PFSK-1 (cell line): ENCODE measurements around the gene PDAP1.

Experiments
- FOXP2 ChIP-seq: optimal IDR thresholded peaks from 2 replicates; pipeline ENCODE3; 2011; ENCODE audit warnings: borderline replicate concordance, control low read depth, inconsistent platforms; ENCODE audit not compliant: insufficient read depth; ENCODE audit errors: extremely low read length, extremely low read depth
- POLR2AphosphoS5 ChIP-seq: IDR thresholded peaks from 2 replicates; pipeline ENCODE4 v1.6.1; 2012; ENCODE audit warnings: low read depth, mild to moderate bottlenecking, control low read depth, low read length, moderate library complexity
- SIN3A ChIP-seq: IDR thresholded peaks from 2 replicates; pipeline ENCODE4 v1.6.1; 2012; ENCODE audit warnings: mild to moderate bottlenecking, low read length, moderate library complexity, borderline replicate concordance; ENCODE audit not compliant: insufficient read depth
- TAF1 ChIP-seq: IDR thresholded peaks from 2 replicates; pipeline ENCODE4 v1.6.1; 2012; ENCODE audit warnings: low read length, control low read depth, borderline replicate concordance; ENCODE audit not compliant: insufficient read depth
- TF ChIP-seq, protein P1 (sequence below), 2 experiments: IDR thresholded peaks; 2 replicates each; pipeline versions ENCODE4 v1.6.1 to v1.8.0; 2011 to 2012; ENCODE audit warnings: low read depth in 2 of 2, low read length in 2 of 2, control low read depth in 1 of 2, inconsistent platforms in 1 of 2, mild to moderate bottlenecking in 1 of 2, moderate library complexity in 1 of 2; ENCODE audit not compliant: insufficient read depth in 1 of 2

Gene PDAP1

DNA sequence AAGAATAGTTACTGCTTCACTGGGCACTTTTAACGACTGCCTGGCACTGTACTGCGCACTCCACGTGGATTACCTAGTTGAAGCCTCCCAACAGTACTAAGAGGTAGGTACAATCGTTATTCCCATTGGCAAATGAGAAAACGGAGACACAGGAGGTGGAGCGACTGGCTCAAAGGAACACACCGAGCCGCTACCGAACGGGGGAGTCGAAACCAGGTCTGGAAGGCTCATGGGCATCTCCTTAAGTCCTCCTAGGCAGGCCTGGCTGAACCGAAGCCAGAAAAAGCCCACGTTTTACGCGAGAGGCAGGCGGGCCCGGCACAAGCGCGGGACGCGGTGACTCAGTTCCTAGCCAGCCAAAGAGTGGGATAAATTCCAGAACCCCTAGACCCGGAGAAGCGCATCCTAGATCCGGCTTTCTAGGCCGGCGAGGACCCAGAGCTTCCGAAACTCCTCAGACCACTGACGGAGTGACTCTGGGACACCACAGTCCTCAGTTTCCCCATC, 472 bp downstream of the PDAP1 start:
- TF ChIP-seq POLR2AphosphoS5 (no peak; the same call in 1 of the 2 replicates), SIN3A (peak; percentile 34; the same call in 1 of the 2 replicates)

DNA sequence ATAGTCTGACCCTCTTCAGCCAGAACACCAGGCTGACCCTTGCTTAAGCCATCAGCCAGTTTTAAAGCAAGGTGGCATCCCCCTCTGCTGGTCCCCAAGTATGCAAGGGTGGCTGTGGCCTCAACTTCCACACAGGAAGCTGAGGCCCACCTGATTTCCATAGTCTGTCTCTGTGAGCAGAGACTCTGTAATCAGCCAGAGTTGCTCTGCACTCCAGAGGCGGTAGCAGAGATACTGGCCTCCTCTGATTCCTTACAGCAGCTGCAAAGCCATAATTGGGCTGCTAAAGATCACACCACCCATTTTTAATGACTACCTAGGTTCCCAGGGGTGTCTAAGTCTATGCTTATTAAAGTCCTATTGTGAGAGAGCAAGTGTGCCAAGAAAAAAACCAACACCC, 1.8 kb downstream of the PDAP1 start:
- TF ChIP-seq SIN3A (no peak), POLR2AphosphoS5 (no peak), TAF1 (no peak), FOXP2 (no peak)
- TF ChIP-seq, protein P1, sequence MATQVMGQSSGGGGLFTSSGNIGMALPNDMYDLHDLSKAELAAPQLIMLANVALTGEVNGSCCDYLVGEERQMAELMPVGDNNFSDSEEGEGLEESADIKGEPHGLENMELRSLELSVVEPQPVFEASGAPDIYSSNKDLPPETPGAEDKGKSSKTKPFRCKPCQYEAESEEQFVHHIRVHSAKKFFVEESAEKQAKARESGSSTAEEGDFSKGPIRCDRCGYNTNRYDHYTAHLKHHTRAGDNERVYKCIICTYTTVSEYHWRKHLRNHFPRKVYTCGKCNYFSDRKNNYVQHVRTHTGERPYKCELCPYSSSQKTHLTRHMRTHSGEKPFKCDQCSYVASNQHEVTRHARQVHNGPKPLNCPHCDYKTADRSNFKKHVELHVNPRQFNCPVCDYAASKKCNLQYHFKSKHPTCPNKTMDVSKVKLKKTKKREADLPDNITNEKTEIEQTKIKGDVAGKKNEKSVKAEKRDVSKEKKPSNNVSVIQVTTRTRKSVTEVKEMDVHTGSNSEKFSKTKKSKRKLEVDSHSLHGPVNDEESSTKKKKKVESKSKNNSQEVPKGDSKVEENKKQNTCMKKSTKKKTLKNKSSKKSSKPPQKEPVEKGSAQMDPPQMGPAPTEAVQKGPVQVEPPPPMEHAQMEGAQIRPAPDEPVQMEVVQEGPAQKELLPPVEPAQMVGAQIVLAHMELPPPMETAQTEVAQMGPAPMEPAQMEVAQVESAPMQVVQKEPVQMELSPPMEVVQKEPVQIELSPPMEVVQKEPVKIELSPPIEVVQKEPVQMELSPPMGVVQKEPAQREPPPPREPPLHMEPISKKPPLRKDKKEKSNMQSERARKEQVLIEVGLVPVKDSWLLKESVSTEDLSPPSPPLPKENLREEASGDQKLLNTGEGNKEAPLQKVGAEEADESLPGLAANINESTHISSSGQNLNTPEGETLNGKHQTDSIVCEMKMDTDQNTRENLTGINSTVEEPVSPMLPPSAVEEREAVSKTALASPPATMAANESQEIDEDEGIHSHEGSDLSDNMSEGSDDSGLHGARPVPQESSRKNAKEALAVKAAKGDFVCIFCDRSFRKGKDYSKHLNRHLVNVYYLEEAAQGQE (IDR thresholded peaks at IDR 0.05; ENCODE audit: insufficient read depth in 1 of 2, low read depth in 2 of 2, low read length in 2 of 2): no peak

DNA sequence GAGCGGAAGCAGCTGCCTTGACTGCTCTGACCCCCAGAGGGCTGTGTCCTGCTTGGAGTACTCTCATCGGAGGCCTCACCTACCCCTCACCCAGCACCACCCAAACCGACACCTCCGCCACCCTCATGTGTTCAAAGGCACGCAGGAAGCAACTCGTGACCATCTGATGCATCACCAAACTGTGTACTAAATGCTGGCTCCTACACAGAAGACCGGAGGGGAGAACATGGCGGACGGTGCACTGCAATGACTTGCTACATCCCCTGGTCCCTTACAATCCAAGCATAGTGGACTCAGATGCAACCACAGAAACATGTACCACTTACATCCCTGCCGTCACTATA, 3.4 kb downstream of the PDAP1 start:
- no peak for TF ChIP-seq SIN3A
- no peak for TF ChIP-seq FOXP2
- TF ChIP-seq, protein P1 (IDR thresholded peaks at IDR 0.05; ENCODE audit: insufficient read depth in 1 of 2, low read depth in 2 of 2, low read length in 2 of 2): no peak
- no peak for TF ChIP-seq POLR2AphosphoS5
- no peak for TF ChIP-seq TAF1

DNA sequence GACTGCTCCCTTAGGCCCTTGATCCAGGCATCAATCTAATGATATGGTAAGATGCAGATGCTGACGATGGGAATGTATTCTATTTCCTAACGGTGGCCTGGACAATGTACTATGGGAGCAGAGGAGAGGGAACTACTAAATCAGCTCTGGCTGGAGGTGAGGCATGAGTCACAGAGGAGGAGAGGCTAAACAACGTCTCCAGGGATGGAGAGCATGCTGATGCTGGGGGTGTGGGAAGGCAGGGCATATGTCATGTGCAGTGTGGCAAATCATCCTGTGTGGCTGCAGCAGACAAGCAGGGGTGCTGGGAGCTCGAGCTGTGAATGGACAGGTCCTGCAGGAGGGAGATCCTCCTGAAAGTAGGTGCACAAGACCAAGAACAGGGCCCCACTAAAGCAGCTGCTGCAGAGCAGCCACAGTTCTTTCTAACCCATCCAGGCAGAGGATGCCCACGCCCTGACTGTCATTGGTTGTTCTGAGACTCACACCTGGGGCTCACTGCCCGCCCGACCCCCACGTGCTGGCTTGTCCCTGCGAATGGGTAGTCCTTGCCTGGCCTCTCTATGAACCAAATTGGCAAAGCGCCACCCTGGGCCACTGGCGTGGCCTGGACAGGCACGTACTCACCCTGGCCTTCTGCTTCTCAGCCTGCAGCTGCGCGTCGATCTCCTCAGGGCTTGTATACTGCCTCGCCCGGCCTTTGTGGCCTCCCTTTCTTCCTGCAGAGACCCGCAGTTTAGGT, 4.0 kb downstream of the PDAP1 start:
- no peak for TF ChIP-seq TAF1
- TF ChIP-seq FOXP2: no peak
- TF ChIP-seq SIN3A: no peak
- TF ChIP-seq, protein P1 (IDR thresholded peaks at IDR 0.05; ENCODE audit: insufficient read depth in 1 of 2, low read depth in 2 of 2, low read length in 2 of 2): no peak
- no peak for TF ChIP-seq POLR2AphosphoS5

- TF ChIP-seq TAF1: no peak
- TF ChIP-seq FOXP2: no peak
- TF ChIP-seq, protein P1 (IDR thresholded peaks at IDR 0.05; ENCODE audit: insufficient read depth in 1 of 2, low read depth in 2 of 2, low read length in 2 of 2): no peak
- TF ChIP-seq SIN3A: no peak
- TF ChIP-seq POLR2AphosphoS5: no peak; the same call in 1 of the 2 replicates
Measured at GRCh38 chr7:99403764-99404163, 4.6 kb downstream of the PDAP1 start.
